Neutrophil (primary cell): ENCODE measurements around the gene NSUN5.
"Not testable (repeated sequence)": the region's sequence is repeated elsewhere in the genome, so short reads cannot be mapped to it uniquely, and the experiment has no call there.

ENCODE experiments used
- H3K27ac ChIP-seq: fragments of 200-600 bp; sonication (generic); 2 replicates; pipeline ENCODE4 v1.5.1; 2016; ENCODE audit warnings: mild to moderate bottlenecking, moderate library complexity
- H3K27me3 ChIP-seq: fragments of 200-600 bp; sonication (generic); 2 replicates; pipeline ENCODE4 v1.6.0; 2016; ENCODE audit warnings: mild to moderate bottlenecking
- H3K36me3 ChIP-seq: fragments of 200-600 bp; sonication (generic); 2 replicates; pipeline ENCODE4 v1.5.1; 2017
- H3K4me1 ChIP-seq, 2 experiments: fragments of 200-600 bp in 1 of 2; sonication (generic) in 1 of 2; 1 replicate in 1 of 2; 2 replicates in 1 of 2; pipeline versions ENCODE4 v1.5.1 to v1.6.1; 2013 to 2016; ENCODE audit warnings: low read depth in 1 of 2, low read length in 1 of 2, mild to moderate bottlenecking in 1 of 2, moderate library complexity in 1 of 2; ENCODE audit not compliant: control insufficient read depth in 1 of 2, insufficient read depth in 1 of 2
- H3K4me3 ChIP-seq, 2 experiments: fragments of 200-600 bp in 1 of 2; sonication (generic) in 1 of 2; 1 replicate in 1 of 2; 2 replicates in 1 of 2; pipeline ENCODE4 v1.5.1; 2013 to 2016; ENCODE audit warnings: low read depth in 1 of 2, low read length in 1 of 2, mild to moderate bottlenecking in 1 of 2, moderate library complexity in 1 of 2
- H3K9me3 ChIP-seq: fragments of 200-600 bp; sonication (generic); 2 replicates; pipeline ENCODE4 v1.5.1; 2016
- CTCF ChIP-seq: fragments of 200-600 bp; sonication (generic); IDR thresholded peaks from 2 replicates; pipeline ENCODE4 v1.5.1; 2016; ENCODE audit warnings: antibody characterized with exemption

Gene NSUN5

GRCh38 chr7:73332447-73332846, 23.8 kb upstream of the NSUN5 start:
- Histone ChIP-seq H3K9me3 (no peaks in the 10 kb centered on the region), H3K27me3 (peaks cover 4% of the 10 kb centered on the region), H3K4me3 (no peak overlapping the region), H3K27ac (no peak overlapping the region), H3K36me3 (no peaks in the 10 kb centered on the region), H3K4me1 (peaks cover 0 to 5% of the 10 kb centered on the region in 2 experiments)
- TF ChIP-seq CTCF, result no peak

GRCh38 chr7:73330772-73331171, 22.1 kb upstream of the NSUN5 start:
- no peak for TF ChIP-seq CTCF
- Histone ChIP-seq H3K36me3 (no peaks in the 10 kb centered on the region), H3K4me1 (peaks cover 0 to 5% of the 10 kb centered on the region in 2 experiments), H3K4me3 (no peak overlapping the region), H3K27me3 (peaks cover 4% of the 10 kb centered on the region), H3K27ac (no peak overlapping the region), H3K9me3 (no peaks in the 10 kb centered on the region)

GRCh38 chr7:73329861-73330581, 21.4 kb upstream of the NSUN5 start:
- Histone ChIP-seq H3K27ac (no peak overlapping the region), H3K27me3 (peaks cover 4% of the 10 kb centered on the region), H3K4me3 (no peak overlapping the region), H3K9me3 (no peaks in the 10 kb centered on the region), H3K4me1 (peaks cover under 1 to 5% of the 10 kb centered on the region in 2 experiments), H3K36me3 (no peaks in the 10 kb centered on the region)
- TF ChIP-seq CTCF, result no peak

GRCh38 chr7:73328696-73329095, 20.1 kb upstream of the NSUN5 start:
- Histone ChIP-seq H3K27ac (no peak overlapping the region), H3K4me1 (peaks cover 13 to 17% of the 10 kb centered on the region in 2 experiments), H3K9me3 (no peaks in the 10 kb centered on the region), H3K27me3 (peaks cover 4% of the 10 kb centered on the region), H3K4me3 (no peak overlapping the region), H3K36me3 (no peaks in the 10 kb centered on the region)
- no peak for TF ChIP-seq CTCF

- H3K4me1 ChIP-seq, result peaks cover 21 to 25% of the 10 kb centered on the region in 2 experiments
- not testable (repeated sequence) for H3K27ac ChIP-seq
These were observed 19.3 kb upstream of the NSUN5 start, which contains the start of the genes FKBP6 and TRIM50 for GRCh38 chr7:73327922-73328321. TSS of gene FKBP6 (plus strand) at chr7:73328161. CDS start at chr7:73328429, 268 bp downstream. TSS of gene TRIM50 (minus strand) at chr7:73328082. CDS start at chr7:73324787, 3,295 bp downstream.

GRCh38 chr7:73327449-73327848, 18.8 kb upstream of the NSUN5 start:
- H3K36me3 ChIP-seq, H3K4me3 ChIP-seq, H3K9me3 ChIP-seq, H3K27ac ChIP-seq, H3K27me3 ChIP-seq: not testable (repeated sequence)
- peaks cover 22 to 25% of the 10 kb centered on the region in 2 experiments for H3K4me1 ChIP-seq

More at GRCh38 chr7:73327922-73328321, 19.3 kb upstream of the NSUN5 start, which contains the start of the genes FKBP6 and TRIM50:
- H3K36me3 ChIP-seq, H3K9me3 ChIP-seq, H3K4me3 ChIP-seq, H3K27me3 ChIP-seq: not testable (repeated sequence)

- H3K4me3 ChIP-seq, H3K27me3 ChIP-seq, H3K9me3 ChIP-seq, H3K27ac ChIP-seq, H3K36me3 ChIP-seq: not testable (repeated sequence)
- peaks cover 19 to 25% of the 10 kb centered on the region in 2 experiments for H3K4me1 ChIP-seq
These were observed 16.8 kb upstream of the NSUN5 start for GRCh38 chr7:73325424-73325823.

- not testable (repeated sequence) for H3K9me3 ChIP-seq, H3K36me3 ChIP-seq, H3K27me3 ChIP-seq
- H3K27ac ChIP-seq, result peak overlapping the region; percentile 86
- peak overlapping the region; percentile 69 to 76 for H3K4me3 ChIP-seq
- H3K4me1 ChIP-seq, result peaks cover 19 to 25% of the 10 kb centered on the region in 2 experiments
These were observed 15.6 kb upstream of the NSUN5 start for GRCh38 chr7:73324081-73324845.

- not testable (repeated sequence) for H3K36me3 ChIP-seq, H3K27me3 ChIP-seq, H3K9me3 ChIP-seq
- H3K27ac ChIP-seq, result peak overlapping the region; percentile 86
- H3K4me1 ChIP-seq, result peaks cover 19 to 25% of the 10 kb centered on the region in 2 experiments
- peak overlapping the region; percentile 69 to 76 for H3K4me3 ChIP-seq
These were observed 14.9 kb upstream of the NSUN5 start for GRCh38 chr7:73323434-73324080.
